Caco-2 (cell line): Measurements from ENCODE around the gene JAML. TPM values are rescaled to one million over a fixed set of nuclear protein-coding genes. Genes with fewer than 3 reads are reported as not detected.

Source experiments
- BruUV-seq: library from RNA; stranded (reverse); fragments of 400-500 nt; replicated peaks from 2 replicates; lab custom pipeline; 2021; lab: Mats Ljungman, UMichigan
- CTCF ChIA-PET: fragments of 300-600 bp; sonication (Branson Sonifier 250); formaldehyde crosslinking; loops from one replicate; lab custom pipeline; 2022; ENCODE audit warnings: antibody characterized with exemption; lab: Charles Lee
- POLR2A ChIA-PET: fragments of 300-600 bp; sonication (Branson Sonifier 250); formaldehyde crosslinking; loops from one replicate; lab custom pipeline; 2022; ENCODE audit warnings: antibody characterized with exemption; lab: Charles Lee
- DNase-seq, 2 experiments: peaks; one replicate each; pipeline versions ENCODE4 v3.0.0 to v3.0.0-alpha.2; 2020 to 2022
- H3K27me3 ChIP-seq: replicated peaks from 2 replicates; pipeline ENCODE4 v1.6.0; 2011; ENCODE audit warnings: low read length; ENCODE audit not compliant: control insufficient read depth, insufficient read depth
- H3K36me3 ChIP-seq: 2 replicates; pipeline ENCODE4 v1.5.1; 2011; ENCODE audit warnings: low read length; ENCODE audit not compliant: control insufficient read depth, insufficient read depth
- H3K4me1 ChIP-seq: fragments of 250-450 bp; sonication (Bioruptor Pico); 2 replicates; pipeline ENCODE4 v1.5.1; 2020; ENCODE audit warnings: mild to moderate bottlenecking
- H3K4me3 ChIP-seq: 2 replicates; pipeline ENCODE4 v1.5.1; 2011; ENCODE audit warnings: low read depth, mild to moderate bottlenecking, control low read depth, low read length
- H3K9me3 ChIP-seq: fragments of 250-450 bp; sonication (Bioruptor Pico); 2 replicates; pipeline ENCODE4 v1.5.1; 2020; ENCODE audit warnings: mild to moderate bottlenecking, moderate library complexity
- H3K27ac Mint-ChIP-seq: one replicate; pipeline ENCODE4 v1.8.0; 2022; ENCODE audit warnings: mixed read lengths; ENCODE audit not compliant: unreplicated experiment
- H3K27me3 Mint-ChIP-seq: one replicate; pipeline ENCODE4 v1.8.0; 2022; ENCODE audit warnings: mixed read lengths; ENCODE audit not compliant: insufficient read depth, unreplicated experiment
- H3K36me3 Mint-ChIP-seq: one replicate; pipeline ENCODE4 v1.8.0; 2022; ENCODE audit warnings: mild to moderate bottlenecking, mixed read lengths; ENCODE audit not compliant: insufficient read depth, unreplicated experiment
- H3K4me1 Mint-ChIP-seq: one replicate; pipeline ENCODE4 v1.8.0; 2022; ENCODE audit warnings: low read depth, mixed read lengths; ENCODE audit not compliant: unreplicated experiment
- H3K4me3 Mint-ChIP-seq: one replicate; pipeline ENCODE4 v1.8.0; 2022; ENCODE audit warnings: mild to moderate bottlenecking, moderate library complexity, mixed read lengths; ENCODE audit not compliant: unreplicated experiment
- H3K9me3 Mint-ChIP-seq: one replicate; pipeline ENCODE4 v1.8.0; 2022; ENCODE audit warnings: mixed read lengths; ENCODE audit not compliant: unreplicated experiment
- intact Hi-C: fragments of 100-400 bp; cut with micrococcal nuclease; formaldehyde crosslinking; loops from one replicate; pipeline ENCODE4 v1.10.0; 2022; ENCODE audit not compliant: unreplicated experiment
- total RNA-seq: library from RNA; stranded (reverse); gene quantifications from 2 replicates; pipeline ENCODE4 v1.2.3, GENCODE V29; 2022
- TF ChIP-seq, protein P1 (sequence below), 2 experiments: fragments of 200-600 bp in 1 of 2; IDR thresholded peaks; 1 replicate in 1 of 2; 2 replicates in 1 of 2; pipeline versions ENCODE4 v1.5.1 to v1.8.0; 2011 to 2022; ENCODE audit warnings: antibody characterized with exemption in 1 of 2, control low read depth in 1 of 2, inconsistent platforms in 1 of 2, low read depth in 1 of 2, low read length in 1 of 2, mild to moderate bottlenecking in 1 of 2, moderate library complexity in 1 of 2; ENCODE audit not compliant: insufficient read depth in 1 of 2, severe bottlenecking in 1 of 2, unreplicated experiment in 1 of 2

The JAML gene
- total RNA-seq, 1 experiment from 2014 or later: 8.9 TPM

DNA sequence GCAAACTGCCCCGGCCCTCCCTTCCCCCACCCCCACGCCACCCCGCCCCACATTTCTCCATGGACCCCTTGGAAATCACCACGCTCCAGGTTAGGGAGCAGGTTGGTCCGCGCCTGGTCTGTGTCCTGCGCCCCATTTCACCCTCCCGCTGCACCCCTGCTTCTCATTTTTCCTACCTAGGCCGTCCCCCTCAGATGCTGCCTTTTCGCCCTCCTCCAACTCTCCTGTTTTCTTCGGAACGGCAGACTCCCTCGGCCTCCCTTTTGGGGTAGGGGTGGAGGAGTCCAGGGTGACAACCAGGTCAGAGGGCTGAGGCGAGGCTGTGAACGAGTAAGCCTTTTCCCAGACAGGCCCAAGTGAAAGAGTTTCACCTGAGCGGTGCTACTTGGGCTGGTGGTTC is 71.3 kb downstream of the JAML start:
- Mint-ChIP-seq H3K4me1 (no peaks in the 10 kb centered on the region), H3K9me3 (no peaks in the 10 kb centered on the region), H3K4me3 (peak overlapping the region; percentile 66), H3K36me3 (no peaks in the 10 kb centered on the region), H3K27me3 (peaks cover 34% of the 10 kb centered on the region), H3K27ac (no peak overlapping the region)
- no peak for DNase-seq
- TF ChIP-seq, protein P1, sequence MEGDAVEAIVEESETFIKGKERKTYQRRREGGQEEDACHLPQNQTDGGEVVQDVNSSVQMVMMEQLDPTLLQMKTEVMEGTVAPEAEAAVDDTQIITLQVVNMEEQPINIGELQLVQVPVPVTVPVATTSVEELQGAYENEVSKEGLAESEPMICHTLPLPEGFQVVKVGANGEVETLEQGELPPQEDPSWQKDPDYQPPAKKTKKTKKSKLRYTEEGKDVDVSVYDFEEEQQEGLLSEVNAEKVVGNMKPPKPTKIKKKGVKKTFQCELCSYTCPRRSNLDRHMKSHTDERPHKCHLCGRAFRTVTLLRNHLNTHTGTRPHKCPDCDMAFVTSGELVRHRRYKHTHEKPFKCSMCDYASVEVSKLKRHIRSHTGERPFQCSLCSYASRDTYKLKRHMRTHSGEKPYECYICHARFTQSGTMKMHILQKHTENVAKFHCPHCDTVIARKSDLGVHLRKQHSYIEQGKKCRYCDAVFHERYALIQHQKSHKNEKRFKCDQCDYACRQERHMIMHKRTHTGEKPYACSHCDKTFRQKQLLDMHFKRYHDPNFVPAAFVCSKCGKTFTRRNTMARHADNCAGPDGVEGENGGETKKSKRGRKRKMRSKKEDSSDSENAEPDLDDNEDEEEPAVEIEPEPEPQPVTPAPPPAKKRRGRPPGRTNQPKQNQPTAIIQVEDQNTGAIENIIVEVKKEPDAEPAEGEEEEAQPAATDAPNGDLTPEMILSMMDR (IDR thresholded peaks at IDR 0.05; ENCODE audit: insufficient read depth in 1 of 2, low read depth in 1 of 2, low read length in 1 of 2, severe bottlenecking in 1 of 2, unreplicated experiment in 1 of 2): no peak
- Histone ChIP-seq H3K4me1 (0 out of 2 replicates have a peak, but pooled peaks cover 10% of the 10 kb centered on the region), H3K4me3 (peak overlapping the region; percentile 37; the same call in 1 of the 2 replicates), H3K9me3 (no peaks in the 10 kb centered on the region), H3K36me3 (no peaks in the 10 kb centered on the region), H3K27me3 (peaks cover 5% of the 10 kb centered on the region)
- no TSS peak for BruUV-seq
- CTCF ChIA-PET: interaction anchor here (1.3 kb wide), 1 partner anchor 18 kb away, joined by 4 read pairs; no protein-coding TSS in a partner anchor
- POLR2A ChIA-PET: interaction anchor here (0.6 kb wide), 1 partner anchor 61 kb away, joined by 11 read pairs; no protein-coding TSS in a partner anchor
- intact Hi-C loops: no loop called here

DNA sequence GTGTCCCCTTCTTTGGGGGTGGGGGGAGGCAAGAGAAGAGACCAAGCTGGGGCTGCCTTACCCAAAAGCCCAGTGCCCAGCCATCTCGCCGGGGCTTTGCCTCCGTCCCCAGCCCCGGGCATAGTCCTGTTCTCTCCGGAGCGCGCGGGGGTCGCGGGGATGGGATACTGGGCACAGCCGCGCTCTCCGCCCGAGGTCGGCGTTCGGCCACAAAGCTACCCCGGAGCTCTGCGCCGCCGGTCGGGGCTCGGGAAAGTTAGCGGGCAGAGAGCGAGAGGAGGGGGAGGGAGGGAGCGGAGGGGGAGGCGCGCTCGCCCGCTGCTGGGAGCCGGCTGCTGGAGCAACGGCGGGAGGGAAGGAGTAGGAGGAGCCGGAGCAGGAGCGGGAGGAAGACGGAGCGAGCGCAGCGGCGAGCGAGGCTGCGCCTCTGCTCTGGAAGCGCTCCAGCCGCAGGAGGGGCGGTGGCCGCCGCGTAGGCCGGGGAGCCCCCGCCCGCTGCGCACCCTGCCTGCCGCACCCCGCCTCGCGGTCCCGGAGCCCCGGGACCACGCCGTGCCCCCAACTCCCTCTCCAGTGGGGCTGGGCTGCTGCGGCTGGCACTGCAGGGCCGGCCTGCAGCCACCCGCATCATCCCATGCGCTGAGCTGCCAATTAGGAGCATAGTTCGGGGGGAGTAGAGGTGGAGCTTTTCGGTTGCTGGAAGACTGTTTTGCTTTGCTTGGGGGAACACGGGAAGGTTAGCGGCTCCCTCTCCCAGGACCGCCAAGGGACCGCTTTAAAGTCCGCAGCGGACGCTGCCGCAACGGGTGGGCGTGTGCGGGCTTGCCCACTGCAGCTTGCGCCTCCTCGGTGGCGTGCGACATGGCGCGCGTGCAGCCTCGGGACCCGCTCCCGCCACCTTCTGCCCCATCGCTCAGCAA is 72.0 kb downstream of the JAML start, which contains the start of gene SCN4B:
SCN4B (minus strand) TSS at position 272 of the 920 bp plus-strand sequence; CDS start at position 122, 150 bp downstream.
- Histone ChIP-seq H3K9me3 (no peaks in the 10 kb centered on the region), H3K4me3 (peak within 1 kb of the TSS; percentile 37), H3K27me3 (peaks cover 5% of the 10 kb centered on the region), H3K36me3 (no peaks in the 10 kb centered on the region), H3K4me1 (0 out of 2 replicates have a peak, but pooled peaks cover 10% of the 10 kb centered on the region)
- BruUV-seq: no TSS peak
- intact Hi-C loops: no loop called here
- Mint-ChIP-seq H3K4me3 (peak within 1 kb of the TSS; percentile 66), H3K36me3 (no peaks in the 10 kb centered on the region), H3K9me3 (no peaks in the 10 kb centered on the region), H3K27ac (no peak within 1 kb of the TSS), H3K4me1 (no peaks in the 10 kb centered on the region), H3K27me3 (peaks cover 33% of the 10 kb centered on the region)
- DNase-seq: peak; percentile 71 to 78
- ChIA-PET POLR2A (interaction anchor here (0.5 to 0.6 kb wide), 4 partner anchors 62 to 111 kb away, joined by 3 to 11 read pairs (median 4); partner anchors contain the start of gene MPZL2), CTCF (interaction anchor here (0.6 to 1.3 kb wide), 5 partner anchors 9 to 510 kb away, joined by 3 to 5 read pairs (median 4); no protein-coding TSS in a partner anchor)
- TF ChIP-seq, protein P1 (IDR thresholded peaks at IDR 0.05; ENCODE audit: insufficient read depth in 1 of 2, low read depth in 1 of 2, low read length in 1 of 2, severe bottlenecking in 1 of 2, unreplicated experiment in 1 of 2): no peak

DNA sequence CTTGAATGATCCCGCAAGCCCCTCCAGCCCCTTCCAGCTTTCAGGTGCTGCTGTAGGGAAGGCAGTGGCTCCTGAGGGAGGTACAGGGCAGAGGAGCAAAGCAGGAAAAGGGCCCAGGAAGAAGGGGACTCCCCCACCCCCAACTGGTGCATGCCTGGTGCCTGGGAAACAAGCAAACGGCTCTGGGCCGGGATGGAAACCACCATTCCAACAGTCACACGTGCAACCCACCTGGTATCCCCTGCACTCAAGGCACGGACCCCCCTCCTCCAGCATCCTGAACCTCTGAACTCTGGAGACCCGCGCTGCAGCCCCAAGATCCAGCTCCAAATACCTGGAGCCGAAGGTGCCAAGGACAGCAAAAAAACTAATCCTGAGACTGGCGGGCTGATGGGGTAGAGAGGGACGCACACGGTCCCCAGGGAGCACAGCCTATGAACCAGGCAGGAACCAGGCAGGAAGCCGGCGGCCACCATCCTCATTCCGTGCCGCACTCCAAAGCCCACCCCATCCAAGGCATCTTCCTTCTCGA is 72.7 kb downstream of the JAML start:
- Mint-ChIP-seq H3K4me3 (peak overlapping the region; percentile 66), H3K27ac (no peak overlapping the region), H3K4me1 (no peaks in the 10 kb centered on the region), H3K9me3 (no peaks in the 10 kb centered on the region), H3K27me3 (peaks cover 29% of the 10 kb centered on the region), H3K36me3 (no peaks in the 10 kb centered on the region)
- peak overlapping the region; percentile 37 for H3K4me3 ChIP-seq
- H3K36me3 ChIP-seq: no peaks in the 10 kb centered on the region
- intact Hi-C loops: no loop called here
- 0 out of 2 replicates have a peak, but pooled peaks cover 10% of the 10 kb centered on the region for H3K4me1 ChIP-seq
- no peak for DNase-seq
- no TSS peak for BruUV-seq
- H3K9me3 ChIP-seq: no peaks in the 10 kb centered on the region
- peaks cover 5% of the 10 kb centered on the region for H3K27me3 ChIP-seq
- TF ChIP-seq, protein P1 (IDR thresholded peaks at IDR 0.05; ENCODE audit: insufficient read depth in 1 of 2, low read depth in 1 of 2, low read length in 1 of 2, severe bottlenecking in 1 of 2, unreplicated experiment in 1 of 2): no peak
- ChIA-PET POLR2A (interaction anchor here (0.6 kb wide), 1 partner anchor 112 kb away, joined by 4 read pairs; the partner anchor contains the start of gene MPZL2), CTCF (interaction anchor here (0.6 kb wide), 3 partner anchors 20 to 511 kb away, joined by 4 to 5 read pairs (median 4); no protein-coding TSS in a partner anchor)
